Frontal cortex (tissue), 4 donors: ENCODE results near the gene TSPAN33. TPM values are rescaled to one million over a fixed set of nuclear protein-coding genes. Genes with fewer than 3 reads are reported as not detected.
A peak's percentile ranks its signal among the peaks of the same experiment; 100 is the strongest.

Experiments used
- DNase-seq, 2 donors: peaks; one replicate each; pipeline ENCODE4 v3.0.0; 2012; ENCODE audit warnings: low spot score in 2 of 2
- FAIRE-seq: peaks from 2 replicates; lab custom pipeline; 2012; peaks lifted over from hg19 to GRCh38; lab: Jason Lieb, UNC
- total RNA-seq: library from RNA; depleted of rRNA; stranded (reverse); fragments of >200 nt; gene quantifications from one replicate; pipeline ENCODE4 v1.2.3, GENCODE V29; 2014
- donor health status: control.
- donor health status: control.
- donor health status: control.

Gene TSPAN33
- total RNA-seq, 1 donor from 2014 or later = 4.1 TPM

DNA sequence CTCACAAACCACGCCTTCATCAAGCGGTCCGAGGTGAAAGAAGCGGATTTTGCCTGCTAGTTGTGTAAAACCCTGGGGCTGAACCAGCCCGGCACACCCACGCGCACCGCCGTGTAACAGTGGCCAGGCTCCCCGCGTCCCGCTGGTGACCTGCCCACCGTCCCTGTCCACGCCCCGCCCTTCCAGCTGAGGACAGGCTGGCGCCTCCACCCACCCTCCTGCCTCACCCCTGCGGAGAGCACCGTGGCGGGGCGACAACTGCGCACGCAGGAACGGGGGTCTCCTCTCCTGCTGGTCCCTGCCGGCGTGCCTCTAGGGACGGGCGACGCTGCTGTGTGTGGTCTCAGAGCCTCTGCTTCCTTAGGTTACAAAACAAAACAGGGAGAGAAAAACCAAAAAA is 16.9 kb upstream of the TSPAN33 start:
- FAIRE-seq (no peak), DNase-seq (no peak)

DNA sequence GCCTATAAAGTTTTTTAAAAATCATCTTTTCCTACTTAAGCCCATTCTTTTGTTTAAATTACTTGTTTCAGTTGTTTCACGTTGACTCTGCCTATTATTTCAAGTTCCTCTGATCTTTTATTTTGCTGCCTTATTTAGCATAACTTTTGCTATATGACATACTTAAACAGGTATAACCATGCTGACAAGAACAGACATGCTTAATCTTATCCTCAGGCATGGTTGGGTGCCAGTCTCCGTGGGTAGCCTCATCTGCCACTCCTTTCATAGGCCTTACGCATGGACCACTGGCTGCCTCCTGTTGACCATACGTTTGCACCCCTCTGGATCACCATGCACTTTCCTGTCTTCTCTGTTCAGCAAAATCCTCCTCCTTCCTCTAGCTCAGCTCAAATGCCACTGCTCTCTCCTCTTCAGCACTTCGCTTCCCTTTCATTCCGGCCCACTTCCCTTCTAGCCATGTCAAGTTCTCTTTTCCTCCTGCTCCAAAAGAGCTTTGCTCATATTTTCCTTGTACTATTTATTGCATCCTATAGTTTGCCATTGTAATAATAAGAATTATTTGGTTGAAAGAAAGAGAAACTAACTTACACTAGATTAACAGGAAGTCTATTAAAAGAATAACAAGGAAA is 10.0 kb upstream of the TSPAN33 start:
- FAIRE-seq = no peak

DNA sequence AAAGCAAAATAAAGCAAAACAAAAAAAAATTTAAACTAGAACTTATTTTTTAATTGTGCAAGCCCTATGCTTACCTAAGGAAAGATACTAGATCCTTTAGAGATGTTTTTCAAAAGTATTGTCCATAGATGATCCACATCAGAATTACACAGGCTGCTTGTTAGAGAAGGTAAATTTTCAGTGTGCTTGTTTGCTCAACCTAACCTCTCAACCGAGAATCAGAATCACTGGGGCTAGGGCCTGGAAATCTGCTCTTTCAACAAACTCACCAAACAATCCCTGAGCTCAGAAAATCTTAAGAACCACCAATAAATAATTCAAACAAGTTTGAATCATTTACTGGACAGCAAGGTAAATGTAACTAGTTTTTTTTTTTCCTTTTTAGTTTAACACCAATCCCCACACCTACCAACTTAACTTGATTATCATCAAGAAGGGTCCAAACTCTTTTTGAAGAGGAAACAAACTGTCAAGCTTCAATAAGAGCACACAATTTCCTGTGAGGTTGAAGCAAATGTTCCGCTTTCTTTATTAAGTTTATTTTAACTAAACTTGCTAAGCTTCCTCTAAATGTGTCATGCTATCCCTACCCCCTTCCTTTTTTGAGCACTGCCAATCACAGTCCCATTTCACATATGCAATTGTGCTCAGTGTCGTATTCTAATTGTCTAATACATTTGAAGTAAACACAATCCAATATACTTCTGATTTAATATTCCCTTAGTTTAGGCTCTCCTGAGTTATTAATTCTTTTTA is 7.4 kb upstream of the TSPAN33 start:
- FAIRE-seq (no peak), DNase-seq (no peak)

More for the DNA sequence above, 10.0 kb upstream of the TSPAN33 start:
- DNase-seq = no peak

DNA sequence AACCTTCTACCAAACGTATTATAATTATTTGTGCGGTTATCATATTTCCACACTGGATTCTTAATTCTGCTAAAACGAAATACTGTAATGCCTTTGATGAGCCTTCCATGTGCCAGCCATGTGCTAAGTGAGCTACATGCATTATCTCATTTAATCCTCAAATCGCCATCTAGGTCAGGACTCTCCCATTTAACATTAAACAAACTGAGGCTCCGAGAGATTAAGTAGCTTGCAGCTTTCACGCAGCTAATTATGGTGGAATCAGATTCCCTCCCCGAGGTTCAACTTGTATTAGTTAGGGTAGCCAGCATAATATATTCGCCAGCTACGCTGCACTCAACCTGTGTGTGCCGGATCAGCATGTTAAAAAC is 798 bp upstream of the TSPAN33 start:
- DNase-seq = no peak
- no peak for FAIRE-seq

DNA sequence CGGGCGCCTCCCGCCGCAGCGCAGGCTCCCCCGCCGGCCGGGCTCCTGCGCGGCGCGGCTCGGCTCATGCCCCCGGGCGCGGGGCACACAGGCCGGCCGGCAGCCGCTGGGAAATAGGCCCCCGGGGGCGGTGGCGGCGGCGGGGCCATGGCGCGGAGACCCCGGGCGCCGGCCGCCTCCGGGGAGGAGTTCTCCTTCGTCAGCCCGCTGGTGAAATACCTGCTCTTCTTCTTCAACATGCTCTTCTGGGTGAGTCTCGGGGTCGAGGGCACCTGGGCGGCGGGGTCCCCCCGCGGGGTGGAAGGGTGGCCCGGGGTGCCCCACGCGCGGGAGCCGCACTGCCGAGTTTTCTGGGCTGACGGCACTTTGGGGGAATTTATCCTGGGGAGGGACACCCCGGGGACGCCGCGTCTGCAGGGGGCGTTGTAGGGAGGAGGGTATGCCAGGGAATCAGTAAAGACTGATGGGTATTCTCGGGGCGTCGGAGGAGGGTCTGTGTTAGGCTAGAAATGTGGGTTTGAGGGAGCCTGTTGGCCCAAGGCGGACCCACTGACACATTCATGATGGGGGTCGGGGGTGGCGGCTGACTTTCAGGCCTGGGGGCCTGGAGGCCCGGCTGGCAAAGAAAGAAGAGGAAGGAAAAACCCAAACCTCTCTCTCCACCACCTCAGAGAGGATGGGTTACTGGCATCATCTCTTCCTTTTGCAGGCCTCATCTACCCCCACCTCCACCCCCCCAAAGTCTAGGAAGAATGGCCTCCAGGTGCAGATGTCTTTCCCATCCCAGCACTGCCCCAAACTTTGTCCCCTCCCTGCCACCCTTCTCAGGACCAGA is 544 bp downstream of the TSPAN33 start:
- DNase-seq = no peak
- FAIRE-seq = no peak

DNA sequence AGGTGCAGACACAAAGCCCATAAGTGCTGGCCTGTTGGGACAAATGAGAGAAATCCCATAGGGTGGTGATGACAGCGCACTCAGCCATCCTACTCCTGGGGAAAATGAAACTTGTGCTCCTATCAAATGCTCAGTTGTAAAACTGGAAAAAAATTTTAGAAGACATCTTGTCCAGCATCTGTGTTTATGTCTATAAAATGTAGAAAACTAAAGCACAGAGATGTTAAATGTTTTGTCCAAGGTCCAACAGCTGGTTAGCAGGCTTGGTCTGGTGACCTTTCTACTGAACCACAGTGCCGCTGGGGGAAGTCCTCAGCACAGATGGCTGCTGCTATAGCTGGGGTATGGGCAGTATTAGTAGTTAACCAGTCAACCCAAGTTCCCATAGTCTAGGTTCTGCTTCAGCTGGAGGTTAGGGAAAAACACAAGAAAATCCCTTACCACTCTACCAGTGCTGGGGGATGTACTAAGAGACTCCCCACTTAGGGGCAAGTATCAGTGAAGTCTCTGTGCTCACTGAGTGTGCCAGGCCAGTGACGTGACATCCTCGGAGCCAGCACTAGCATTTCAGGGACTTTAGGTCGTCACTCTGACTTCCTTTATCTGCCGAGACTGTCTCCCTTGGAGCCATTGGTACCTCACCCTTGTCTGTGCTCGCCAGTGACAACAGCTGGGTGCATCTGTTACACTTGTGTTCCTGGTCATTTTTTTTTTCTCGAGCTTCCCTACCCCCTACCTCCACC is 1.9 kb downstream of the TSPAN33 start:
- no peak for FAIRE-seq
- DNase-seq = no peak

DNA sequence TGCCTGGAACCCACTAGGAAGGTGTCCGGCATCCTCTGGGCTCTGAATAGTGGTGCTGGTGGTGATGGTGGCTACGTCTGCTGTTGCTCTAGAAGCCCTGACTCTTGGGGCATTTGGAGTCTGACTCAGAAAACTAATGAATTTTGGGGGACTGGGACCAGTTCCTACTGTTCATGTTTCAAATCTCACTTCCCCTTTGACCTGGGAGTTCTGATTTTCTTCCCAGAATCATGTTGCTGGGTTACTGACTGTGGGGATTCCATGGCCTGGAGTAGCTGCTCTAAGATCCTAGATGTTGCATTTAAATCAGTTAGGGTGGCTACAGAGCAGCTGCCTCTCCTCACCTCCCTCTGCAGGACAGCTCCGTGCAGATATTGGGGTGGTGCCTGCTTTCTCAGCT is 3.2 kb downstream of the TSPAN33 start:
- DNase-seq (no peak), FAIRE-seq (no peak)

DNA sequence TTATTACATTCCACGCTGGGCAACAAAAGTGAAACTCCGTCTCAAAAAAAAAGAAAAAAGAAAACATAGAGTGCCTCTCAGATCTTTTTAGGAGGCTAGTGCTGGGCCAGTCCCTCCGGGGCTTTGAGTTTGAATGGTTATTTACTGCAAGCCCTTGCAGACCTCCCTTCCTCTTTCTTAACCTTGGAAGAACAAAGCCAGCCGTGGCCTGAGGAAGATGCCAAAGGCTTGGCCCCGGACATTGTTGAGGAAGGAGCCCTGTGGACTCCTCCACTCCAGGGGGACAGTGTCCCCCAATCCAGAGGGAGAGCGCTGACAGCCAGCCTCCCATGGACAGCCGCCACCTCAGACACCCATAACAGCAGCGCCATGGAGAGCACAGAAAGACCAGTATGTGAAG is 5.0 kb downstream of the TSPAN33 start:
- DNase-seq = no peak
- no peak for FAIRE-seq

DNA sequence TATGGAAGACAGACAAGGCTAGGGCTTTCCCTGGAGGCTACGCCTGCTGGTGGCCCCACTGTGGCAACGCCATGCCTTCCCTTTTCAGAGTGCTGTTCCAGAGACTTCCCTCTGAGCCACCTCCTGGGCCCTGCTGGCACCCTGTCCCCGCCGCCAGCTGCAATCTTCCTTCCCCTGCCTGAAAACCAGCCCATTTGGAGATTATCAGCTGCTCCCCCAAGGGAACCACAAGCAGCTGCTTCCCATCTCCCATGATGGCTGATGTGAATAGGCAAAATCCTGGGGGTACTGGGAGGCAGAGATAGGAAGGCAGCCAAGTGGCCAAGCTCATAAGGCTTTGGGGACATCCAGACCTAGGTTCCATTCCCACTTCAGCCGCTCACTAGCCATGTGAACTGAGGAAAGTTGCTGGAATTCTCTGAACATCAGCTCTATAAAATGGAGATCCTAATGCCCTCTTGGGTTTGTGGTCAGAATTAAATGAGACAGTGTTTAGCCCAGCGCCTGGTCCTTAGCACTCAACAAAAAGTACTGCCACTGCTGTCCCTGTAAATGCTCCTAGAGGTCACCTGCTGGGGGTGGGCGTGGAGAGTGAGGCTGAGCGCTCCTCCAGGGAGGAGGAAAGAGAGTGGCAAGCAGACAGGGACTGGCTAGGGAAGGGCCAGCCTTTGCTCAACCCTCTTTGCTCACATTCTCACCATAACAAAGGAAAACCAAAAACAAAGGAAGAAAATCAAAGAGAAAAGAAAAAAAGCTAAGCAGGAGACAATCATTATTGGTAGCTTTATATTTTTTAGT is 5.9 kb downstream of the TSPAN33 start:
- DNase-seq (no peak), FAIRE-seq (no peak)

DNA sequence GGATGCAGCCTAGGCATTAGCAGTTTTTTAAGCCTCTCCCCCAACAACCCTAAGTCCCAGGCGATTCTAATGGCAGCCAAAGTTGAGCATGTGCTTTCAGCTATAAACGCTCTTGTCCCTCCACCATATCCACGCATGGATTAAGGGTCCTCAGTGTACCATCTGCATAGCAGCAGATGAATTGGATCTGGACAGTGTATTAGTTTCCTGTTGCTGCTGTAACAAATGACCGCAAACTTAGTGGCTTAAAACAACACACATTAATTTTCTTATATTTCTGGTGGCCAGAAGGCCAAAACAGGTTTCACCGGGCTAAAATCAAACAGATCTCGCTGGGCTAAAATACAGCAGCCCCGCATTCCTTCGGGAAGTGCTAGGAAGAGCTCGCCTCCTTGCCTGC is 13.1 kb downstream of the TSPAN33 start:
- no peak for DNase-seq
- FAIRE-seq = no peak

DNA sequence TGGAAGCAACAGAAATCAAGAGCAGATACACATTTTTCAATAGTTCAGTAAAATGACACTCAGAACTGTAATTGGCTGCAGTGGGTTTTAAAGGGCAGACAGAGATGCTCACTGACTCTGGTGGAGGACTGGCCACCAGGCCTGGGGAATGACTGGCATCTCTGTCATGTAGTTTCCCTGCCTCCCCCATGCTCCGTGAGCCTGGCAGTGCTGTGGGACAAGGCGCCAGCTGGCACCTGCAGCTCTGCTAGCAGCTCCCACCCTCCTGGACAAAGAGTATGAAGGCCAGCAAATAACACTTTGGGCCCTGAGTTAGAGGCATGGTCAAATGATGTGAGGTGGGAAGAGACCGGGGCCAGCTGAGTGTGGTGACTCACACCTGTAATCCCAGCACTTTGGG is 15.0 kb downstream of the TSPAN33 start:
- no peak for DNase-seq

DNA sequence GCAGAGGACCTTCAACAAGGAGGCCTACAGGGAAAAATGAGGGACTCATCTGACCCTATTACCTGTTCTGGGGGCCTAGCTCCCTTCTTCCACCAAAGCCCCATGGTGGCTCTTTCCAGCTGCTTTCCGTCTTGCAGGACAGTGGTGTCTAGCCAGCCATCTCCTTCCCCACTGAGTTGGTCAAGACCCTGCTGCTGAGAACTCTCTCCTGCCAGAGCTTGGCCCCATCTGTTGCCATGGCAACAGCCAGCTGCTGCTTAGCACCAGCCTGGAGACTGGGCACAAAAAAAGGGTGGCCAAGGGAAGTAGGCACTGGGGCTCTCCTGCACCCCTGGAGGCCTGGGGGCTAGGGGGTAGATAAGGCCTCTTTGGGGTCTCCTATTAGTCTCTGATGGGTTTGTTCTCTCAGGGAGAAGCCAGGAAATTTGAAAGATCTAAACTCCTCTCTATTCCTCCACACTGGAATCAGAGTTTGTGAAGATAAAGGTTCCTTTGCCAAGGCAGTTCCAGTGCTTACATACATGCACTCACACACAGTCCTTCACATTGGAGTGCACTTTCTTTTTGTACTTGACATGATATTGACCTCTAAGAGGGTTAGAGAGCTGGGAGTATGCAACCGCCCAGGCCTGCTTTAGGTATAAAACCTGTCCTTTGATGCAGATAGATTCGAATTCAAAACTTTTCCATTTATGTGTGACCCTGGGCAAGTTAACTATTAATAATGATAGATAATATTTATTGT is 15.8 kb downstream of the TSPAN33 start:
- DNase-seq (no peak), FAIRE-seq (no peak)

More for the DNA sequence above, 15.0 kb downstream of the TSPAN33 start:
- no peak for FAIRE-seq

DNA sequence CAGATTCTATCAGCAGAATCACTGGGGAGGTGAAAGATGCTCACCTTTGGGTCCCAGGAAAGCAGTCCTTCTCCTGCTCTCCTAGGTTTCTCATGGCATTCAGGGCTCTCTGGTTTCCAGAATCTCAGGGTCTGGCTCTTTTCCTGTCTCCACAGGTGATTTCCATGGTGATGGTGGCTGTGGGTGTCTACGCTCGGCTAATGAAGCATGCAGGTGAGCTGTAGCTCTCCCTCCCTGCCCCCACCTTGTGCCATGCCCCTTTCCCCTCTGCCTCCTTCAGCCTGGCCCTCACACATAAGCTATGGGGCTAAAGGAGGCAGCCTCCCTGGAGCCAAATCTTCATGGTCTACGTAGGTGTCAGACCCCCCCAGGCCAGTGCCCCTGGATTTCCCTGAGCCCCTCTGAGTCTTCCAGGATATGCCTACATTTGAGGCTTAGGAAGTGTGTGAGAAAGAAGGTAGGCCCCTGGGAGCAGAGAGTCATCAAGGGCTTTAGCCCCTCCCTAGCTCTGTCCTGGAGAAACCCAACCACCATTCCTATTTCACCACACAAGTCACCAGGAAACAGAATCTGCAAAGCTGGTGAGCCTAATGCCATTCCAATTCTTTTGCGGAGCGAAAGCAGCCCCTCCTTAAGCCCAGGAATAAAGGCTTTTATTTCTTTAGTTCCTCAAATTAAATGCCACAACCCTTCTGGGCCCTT is 17.2 kb downstream of the TSPAN33 start:
- DNase-seq (no peak), FAIRE-seq (no peak)

DNA sequence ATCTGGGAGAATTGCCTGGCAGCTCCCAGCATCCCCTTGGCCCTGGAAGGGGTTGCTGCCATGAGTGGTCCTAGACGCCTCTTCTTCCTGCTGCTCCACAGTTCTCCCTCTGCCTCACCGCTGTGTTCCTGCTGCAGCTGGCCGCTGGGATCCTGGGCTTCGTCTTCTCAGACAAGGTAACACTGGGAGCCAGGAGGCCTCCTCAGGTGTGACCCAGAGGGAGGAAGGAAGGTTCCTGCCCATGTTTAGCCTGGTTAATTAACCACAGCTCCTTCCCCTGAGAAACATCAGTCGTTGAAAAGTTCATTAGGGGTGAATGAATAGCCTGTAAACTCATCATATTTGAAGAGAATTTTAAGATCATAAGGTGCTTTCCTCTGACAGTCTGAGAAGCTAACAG is 18.2 kb downstream of the TSPAN33 start:
- DNase-seq = no peak
- no peak for FAIRE-seq

DNA sequence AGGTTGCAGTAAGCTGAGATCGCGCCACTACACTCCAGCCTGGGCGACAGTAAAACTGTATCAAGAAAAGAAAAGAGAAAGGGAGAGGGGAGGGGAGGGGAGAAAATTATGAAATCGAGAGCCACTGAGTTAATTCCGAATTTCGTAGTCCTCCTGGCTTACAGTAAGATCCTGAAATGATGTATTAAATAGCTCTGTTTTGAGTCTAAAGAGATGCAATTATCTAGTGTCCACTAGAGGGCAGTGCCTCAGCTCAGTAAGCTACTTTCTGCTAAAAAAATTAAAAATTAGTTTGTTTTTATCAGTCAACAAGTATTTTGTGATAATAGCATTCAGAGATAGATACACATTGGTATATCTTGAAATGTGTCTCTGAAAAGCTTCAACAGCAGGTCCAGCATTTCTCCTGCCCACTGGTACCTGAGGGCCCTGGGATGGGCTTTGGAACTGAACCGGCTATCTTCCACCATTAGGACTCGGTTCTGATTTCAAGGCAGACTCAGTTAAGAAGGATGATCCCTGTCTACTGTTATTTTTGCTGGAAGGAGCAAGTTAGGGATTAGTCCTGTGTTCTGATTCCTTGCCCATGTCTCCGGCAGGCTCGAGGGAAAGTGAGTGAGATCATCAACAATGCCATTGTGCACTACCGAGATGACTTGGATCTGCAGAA is 19.5 kb downstream of the TSPAN33 start:
- DNase-seq = peak in 1 of 2 donors; percentile 54
- no peak for FAIRE-seq

DNA sequence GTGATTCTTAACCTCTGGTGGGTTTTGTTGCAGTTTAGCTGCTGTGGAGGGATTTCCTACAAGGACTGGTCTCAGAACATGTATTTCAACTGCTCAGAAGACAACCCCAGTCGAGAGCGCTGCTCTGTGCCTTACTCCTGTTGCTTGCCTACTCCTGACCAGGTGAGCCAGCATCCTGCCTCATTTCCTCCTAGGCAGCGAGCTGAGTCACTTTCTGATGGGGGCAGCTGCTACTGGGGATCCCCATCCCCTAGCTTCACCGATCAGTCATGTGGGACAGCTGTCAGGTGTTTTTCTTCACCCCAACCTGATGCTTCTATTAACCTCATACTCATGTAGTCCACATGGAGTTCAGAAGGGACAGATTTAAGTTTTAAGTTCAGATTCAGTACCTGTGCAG is 22.2 kb downstream of the TSPAN33 start:
- no peak for DNase-seq
- FAIRE-seq = no peak

DNA sequence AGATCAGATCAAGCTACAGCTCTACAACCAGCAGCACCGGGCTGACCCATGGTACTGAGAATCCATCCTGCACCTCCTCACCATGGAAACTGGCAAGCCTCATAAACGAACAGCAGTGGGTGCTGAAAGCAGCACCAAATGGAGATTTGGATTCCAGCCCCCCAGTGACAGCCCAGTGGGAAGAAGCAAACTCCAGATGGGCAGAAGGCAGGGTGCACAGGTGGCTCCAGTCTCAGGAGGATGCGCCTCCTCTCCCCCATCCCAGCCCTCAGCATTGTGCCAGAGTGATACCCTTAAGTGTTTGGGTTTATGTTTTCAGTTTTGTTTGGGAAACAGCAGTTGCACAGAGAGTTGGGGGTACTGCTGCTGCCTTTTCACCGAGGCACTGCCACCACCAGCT is 23.3 kb downstream of the TSPAN33 start:
- no peak for FAIRE-seq
- DNase-seq = no peak
